HG02973 (cell line): Measurements from ENCODE around the gene TNFRSF12A.

Experiments
- ATAC-seq: cut with Tn5 transposase; IDR thresholded peaks from one replicate; pipeline ENCODE4 v1.9.1; 2021; ENCODE audit warnings: moderate library complexity; ENCODE audit not compliant: unreplicated experiment

Gene TNFRSF12A

GRCh38 chr16:3025032-3026002, 5.1 kb downstream of the TNFRSF12A start:
- ATAC-seq: no peak

GRCh38 chr16:3026003-3026378, 5.8 kb downstream of the TNFRSF12A start:
- ATAC-seq: no peak

GRCh38 chr16:3026609-3027488, 6.7 kb downstream of the TNFRSF12A start:
- no peak for ATAC-seq

- ATAC-seq: no peak
Measured at GRCh38 chr16:3027489-3027795, 7.3 kb downstream of the TNFRSF12A start.

DNA sequence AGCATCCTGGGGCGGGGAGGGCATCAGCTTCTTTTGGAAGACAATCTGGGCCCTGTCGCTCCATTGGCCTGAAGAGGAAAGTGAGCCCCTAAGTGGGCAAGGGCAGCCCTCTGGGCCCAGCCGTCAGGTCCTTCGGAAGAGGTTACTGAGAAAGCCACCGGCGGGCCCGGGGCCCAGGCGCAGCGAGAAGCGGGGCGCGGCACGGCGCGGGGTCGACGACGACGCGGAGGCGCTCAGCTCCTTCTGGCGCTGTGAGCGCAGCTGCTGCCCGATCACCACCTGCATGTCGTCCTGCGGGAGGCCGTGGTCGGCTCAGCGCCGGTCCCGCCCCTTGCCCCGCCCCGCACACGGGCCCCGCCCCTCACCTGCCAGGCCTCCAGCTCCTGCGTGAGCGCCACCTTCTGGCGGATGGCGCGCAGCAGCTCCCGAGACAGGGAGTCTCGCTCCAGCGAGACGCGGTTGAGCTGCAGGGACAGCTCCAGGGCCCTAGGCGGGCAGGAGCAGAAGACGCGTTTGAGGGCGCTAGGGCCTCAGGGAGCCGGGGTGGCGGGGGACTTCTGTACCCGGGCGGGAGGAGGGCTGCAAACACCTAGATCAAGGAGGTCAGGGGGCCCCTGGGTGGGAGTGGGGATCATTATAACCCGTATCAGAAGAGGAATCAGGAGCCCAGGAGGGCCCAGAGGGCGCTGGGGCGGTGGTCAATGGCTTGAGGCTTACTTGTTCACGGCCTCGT, 8.0 kb downstream of the TNFRSF12A start:
- no peak for ATAC-seq

DNA sequence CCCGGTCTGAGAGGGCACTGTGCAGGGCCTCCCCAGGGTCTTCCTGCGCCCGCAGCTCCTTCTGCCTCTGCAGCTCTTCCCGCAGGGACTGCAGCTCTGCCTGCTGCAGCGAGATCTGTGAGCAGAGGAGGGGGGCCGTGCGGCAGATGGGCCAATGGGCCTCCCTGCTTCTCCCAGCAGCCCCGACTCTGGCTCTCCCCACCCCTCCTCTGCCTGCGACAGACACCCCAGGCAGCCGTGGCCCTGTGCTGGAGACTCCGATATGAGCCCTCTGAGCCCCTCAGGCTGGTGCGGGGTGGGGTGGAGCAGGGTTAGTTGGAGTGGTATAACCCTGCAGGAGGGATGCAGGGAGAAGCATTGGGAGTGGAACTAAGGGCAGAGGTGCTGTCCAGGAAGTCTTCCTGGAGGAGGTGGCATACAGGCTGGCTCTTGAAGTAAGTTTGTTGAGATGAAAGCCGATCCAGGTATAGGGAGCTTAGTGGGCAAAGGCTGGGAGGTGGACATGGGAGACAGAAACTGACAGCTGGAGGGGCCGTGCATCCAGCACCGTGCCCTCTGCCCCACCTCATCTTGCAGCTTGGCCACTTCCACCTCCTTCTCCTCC, 8.7 kb downstream of the TNFRSF12A start:
- ATAC-seq: no peak

- ATAC-seq: no peak
Measured at GRCh38 chr16:3029491-3030221, 9.5 kb downstream of the TNFRSF12A start.

- ATAC-seq: no peak
Measured at GRCh38 chr16:3030222-3031212, 10.3 kb downstream of the TNFRSF12A start.

DNA sequence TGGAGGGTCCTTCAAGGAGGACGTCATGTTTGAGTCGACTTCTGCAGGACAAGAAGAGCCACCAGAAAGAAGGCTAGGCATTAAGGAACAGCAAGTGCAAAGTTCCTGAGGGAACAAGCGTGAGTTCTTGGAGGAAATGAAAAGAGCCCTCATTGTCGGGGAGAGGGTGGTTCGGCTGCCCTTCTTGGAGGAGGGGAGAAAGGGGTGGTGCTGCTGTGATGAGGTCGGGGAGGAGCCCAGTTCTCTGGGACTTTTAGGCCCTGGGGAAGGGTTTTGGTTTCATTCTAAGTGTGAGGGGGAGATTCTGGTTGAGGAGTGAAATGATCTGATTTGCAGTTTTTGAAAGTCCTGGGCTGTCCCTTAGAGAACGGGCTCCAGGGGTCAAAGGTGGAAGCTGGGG, 12.5 kb downstream of the TNFRSF12A start:
- no peak for ATAC-seq

- no peak for ATAC-seq
Measured at GRCh38 chr16:3035289-3035971, 15.3 kb downstream of the TNFRSF12A start.

DNA sequence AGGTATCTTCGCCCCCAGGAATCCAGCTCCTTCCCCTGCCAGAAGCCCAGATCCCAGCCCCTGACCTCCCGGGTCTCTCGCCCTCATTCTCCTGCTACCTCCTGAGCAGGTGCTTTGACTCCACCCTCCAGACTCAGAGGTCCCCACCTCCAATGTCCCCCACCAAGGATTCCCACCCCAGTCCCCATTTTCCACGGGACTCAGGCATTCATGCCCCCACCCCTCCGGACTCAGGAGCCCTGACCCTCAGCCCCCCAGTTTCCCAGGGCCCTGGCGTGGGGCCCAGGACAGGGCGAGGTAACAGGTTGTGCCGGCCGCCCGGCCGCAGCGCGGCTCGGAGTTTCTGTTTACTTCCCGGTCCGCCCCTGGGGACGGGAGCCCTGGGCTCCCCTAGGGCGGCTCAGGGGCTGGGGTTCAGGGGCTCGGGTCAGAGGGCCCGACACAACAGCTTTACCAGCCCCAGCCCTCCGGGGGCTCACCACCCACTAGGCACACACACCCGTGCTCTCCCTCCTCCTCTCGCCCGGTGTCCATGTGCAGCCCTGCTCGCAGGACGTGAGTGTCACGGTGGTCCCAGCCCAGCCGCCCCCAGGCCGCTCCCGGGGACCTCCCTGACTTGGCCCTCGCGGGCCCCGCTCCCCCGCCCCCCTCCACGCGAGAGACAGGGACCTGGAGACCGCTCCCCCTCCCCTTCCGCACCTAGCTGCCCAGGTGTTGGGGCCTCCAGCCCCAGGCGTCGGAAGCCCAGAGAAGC, 16.0 kb downstream of the TNFRSF12A start:
- ATAC-seq: no peak

DNA sequence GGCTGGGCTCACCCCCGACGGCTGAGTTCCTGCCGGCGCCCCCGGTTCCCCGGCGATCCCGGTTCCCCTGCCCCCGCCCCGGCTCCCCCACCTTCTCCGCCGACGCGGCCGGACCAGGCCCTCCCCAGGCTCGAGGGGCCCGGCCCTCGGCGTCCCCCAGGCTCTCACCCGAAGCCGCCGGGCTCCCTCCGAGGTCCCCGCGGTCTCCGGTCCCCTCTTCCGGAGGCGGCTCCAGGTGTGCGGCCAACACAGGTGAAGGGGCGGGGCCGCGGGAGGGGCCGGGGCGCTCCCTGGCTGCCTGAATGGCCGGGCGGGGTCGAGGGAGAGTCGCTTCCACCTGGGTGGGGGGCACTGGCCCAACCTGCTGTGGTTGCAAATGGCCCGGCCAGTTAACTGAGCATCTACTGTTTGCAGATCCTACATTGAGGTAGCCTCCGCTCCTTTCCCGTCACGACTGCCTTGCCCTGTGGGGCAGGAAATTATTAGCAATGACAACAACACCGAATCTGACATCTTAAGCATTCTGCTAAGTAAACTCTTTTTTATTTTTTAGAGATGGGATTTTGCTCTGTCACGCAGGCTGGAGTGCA, 16.7 kb downstream of the TNFRSF12A start, which contains the start of gene BICDL2:
TSS of gene BICDL2 (minus strand) at position 219 of the 590 bp plus-strand sequence. CDS start 1,448 bp downstream, outside the sequence.
- ATAC-seq: no peak

DNA sequence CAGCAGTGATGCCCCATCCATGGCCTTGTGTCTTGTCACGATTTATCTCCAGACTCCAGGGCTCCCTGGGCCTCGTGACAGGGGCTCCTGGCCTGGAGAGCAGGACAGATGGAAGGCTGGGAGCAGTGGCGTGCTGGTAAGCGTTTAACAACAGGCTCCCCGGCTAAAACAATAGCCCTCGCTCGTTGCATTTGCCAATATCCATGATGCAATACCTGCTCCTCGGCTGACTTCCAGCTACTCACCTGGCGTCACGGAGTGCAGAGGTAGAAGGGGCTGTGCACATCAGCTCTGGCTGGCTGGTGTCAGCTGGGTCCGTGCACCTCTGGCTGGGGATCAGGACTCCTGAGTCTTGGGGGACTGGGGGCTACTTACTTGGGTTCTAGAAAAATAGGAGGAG, 18.1 kb downstream of the TNFRSF12A start:
- ATAC-seq: no peak

- no peak for ATAC-seq
Measured at GRCh38 chr16:3038896-3039295, 18.7 kb downstream of the TNFRSF12A start.

DNA sequence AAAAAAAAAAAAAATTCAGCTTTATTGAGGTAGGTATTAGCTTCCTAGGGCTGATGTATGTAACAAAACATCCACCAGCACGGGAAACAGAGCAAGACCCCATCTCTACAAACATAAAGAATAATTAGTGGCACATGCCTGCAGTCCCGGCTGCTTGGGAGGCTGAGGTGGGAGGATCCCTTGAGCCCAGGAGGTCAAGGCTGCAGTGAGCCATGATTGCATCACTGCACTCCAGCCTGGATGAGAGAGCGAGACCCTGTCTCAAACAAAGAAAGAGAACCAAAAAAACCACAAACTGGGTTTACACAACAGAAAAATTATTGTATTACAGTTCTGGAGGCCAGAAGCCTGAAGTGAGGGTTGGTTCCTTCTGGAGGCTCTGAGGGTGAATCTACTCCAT, 22.2 kb downstream of the TNFRSF12A start:
- no peak for ATAC-seq

- no peak for ATAC-seq
Measured at GRCh38 chr16:3044708-3045107, 24.5 kb downstream of the TNFRSF12A start.
